Subcutaneous adipose tissue (tissue), 4 donors: Measurements from ENCODE around the gene SSH2. TPM values are rescaled to one million over a fixed set of nuclear protein-coding genes. Genes with fewer than 3 reads are reported as not detected.

Experiments used
- total RNA-seq, 4 donors: library from RNA; depleted of rRNA; stranded (reverse); fragments of >200 nt; gene quantifications; one replicate each; pipeline ENCODE4 v1.1.0, GENCODE V29; 2016
- TF ChIP-seq, protein P1 (sequence below): fragments of 450-650 bp; IDR thresholded peaks from one replicate; pipeline ENCODE4 v1.5.1; 2016; ENCODE audit warnings: low read depth, mild to moderate bottlenecking, control low read depth, antibody characterized with exemption, moderate library complexity

The SSH2 gene
- total RNA-seq, 4 donors from 2014 or later: 51.8 to 70.6 (median 61.4) TPM

DNA sequence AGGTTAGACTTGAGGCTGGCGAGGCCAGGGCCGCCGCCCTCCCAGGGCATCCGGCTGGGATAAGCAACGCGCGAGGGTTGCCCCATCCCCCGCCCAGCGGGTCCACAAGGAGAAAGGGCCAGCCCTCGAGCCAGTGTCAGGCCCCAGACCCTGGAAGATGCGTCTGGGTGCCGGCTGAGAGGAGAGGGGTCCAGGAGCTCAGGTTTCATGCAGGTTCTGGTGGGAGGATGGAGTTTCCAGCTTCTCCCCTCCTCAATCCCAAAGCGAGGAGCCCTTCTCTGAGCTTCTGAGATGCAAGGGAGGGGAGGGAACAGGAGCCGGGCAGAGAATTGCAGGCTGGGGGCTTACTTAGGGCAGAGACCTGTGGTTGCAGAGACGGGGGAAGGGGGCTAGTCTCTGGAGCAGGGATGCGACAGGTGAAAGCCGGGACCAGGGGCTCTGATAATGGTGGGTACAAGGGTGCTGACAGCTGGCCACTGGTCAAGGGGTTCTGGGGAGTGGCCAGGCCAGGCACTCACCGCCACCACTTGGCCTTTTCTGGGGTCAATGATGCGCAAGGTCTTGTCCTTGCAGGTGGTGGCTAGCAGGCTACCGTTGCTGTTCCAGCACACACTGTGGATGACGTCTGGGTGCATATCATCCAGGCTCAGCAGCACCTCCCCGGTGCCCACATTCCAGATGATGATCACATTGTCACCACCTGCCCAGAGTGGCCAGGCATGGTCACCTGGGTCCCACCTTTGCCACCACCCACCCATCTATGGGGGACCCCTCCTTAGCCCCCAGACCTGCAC is 311.6 kb downstream of the SSH2 start:
- TF ChIP-seq, protein P1, sequence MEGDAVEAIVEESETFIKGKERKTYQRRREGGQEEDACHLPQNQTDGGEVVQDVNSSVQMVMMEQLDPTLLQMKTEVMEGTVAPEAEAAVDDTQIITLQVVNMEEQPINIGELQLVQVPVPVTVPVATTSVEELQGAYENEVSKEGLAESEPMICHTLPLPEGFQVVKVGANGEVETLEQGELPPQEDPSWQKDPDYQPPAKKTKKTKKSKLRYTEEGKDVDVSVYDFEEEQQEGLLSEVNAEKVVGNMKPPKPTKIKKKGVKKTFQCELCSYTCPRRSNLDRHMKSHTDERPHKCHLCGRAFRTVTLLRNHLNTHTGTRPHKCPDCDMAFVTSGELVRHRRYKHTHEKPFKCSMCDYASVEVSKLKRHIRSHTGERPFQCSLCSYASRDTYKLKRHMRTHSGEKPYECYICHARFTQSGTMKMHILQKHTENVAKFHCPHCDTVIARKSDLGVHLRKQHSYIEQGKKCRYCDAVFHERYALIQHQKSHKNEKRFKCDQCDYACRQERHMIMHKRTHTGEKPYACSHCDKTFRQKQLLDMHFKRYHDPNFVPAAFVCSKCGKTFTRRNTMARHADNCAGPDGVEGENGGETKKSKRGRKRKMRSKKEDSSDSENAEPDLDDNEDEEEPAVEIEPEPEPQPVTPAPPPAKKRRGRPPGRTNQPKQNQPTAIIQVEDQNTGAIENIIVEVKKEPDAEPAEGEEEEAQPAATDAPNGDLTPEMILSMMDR: no peak

DNA sequence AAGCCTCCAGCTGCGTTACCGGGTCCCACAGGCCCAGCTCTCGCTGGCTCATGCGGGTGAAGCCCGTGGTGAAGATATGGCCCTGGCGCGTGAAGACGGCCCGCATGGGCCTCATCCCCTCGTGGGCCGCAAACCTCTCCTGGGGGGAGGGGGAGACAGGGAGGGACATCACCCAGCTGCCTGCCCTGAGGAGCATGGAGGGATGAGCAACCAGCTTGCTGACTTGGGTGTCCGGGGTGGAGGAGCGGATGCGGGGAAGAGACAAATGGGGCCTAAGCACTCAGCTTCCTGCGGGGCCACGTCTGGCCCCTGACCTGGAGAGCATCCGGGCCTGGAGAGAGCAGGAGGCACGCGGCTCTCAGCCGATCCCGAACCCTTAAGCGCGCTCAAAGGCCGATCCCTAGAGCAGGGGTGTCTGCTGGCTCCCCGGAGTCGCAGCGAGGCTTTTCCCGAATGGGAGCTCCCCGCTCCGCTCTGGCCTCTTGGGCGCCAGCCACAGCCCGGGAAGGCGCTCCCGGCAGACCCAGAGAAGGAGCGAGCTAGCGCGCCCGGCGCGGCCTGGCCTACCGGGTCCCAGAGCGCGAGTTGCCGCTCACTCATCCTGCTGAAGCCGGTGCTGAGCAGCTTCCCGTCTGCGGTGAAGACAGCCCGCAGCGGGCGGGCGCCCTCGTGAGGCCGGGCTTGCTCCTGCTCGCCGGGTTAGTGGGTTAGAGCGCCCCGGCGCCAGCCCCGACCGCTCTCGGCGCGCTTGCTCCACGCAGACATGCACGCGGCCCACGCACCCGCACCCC is 312.4 kb downstream of the SSH2 start:
- TF ChIP-seq, protein P1: no peak

DNA sequence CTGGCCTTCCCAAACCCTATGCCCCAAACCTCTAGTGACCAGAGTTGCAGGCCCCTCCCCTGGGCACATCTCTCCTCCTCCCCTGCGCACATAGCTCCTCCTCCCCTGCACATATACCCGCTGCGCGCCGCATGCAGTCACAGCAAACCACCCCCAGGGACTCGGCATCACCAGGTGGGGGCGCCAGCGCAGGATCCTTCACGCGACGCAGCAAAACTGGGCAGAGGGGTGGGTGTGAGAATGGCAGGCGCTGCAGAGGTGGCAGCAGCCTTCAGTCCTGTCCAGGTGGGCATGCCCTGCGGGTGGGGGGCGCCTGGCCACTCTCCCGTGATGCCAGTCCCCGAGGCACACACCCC is 312.9 kb downstream of the SSH2 start:
- TF ChIP-seq, protein P1: no peak

DNA sequence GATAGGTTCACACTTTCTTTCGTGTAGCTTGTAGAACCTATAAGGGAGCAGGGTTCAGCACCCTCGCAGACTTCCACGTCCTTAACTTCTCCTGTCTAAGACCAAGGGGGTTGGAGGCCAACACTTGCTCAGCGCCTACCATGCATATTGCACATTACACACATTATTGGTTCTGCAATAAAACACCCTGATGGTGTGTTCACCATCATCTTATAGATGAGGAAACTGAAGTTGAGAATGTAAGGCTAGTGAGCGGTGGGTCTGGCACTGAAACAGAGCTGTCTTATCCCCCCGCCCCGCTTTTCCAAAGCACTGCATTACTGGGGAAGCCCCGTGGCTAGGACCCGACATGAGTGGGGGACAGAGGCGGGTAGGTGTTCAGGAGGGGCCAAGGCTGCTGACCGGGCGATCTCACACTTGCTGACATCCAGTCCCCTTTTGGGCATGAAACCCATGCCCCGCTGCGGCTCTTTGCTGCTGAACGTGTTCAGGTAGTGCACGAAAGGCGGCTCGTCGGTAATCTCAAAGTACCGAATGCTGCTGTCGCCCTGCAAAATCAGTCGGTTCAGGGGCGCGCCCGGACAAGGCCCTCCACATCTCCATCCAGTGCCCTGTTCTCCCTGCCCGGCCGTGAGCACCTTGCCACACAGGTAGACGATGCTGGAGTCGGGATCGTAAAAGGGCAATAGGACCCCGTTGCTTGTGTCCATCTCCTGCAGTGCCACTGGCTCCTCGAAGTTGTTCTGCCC is 313.6 kb downstream of the SSH2 start:
- TF ChIP-seq, protein P1: no peak

DNA sequence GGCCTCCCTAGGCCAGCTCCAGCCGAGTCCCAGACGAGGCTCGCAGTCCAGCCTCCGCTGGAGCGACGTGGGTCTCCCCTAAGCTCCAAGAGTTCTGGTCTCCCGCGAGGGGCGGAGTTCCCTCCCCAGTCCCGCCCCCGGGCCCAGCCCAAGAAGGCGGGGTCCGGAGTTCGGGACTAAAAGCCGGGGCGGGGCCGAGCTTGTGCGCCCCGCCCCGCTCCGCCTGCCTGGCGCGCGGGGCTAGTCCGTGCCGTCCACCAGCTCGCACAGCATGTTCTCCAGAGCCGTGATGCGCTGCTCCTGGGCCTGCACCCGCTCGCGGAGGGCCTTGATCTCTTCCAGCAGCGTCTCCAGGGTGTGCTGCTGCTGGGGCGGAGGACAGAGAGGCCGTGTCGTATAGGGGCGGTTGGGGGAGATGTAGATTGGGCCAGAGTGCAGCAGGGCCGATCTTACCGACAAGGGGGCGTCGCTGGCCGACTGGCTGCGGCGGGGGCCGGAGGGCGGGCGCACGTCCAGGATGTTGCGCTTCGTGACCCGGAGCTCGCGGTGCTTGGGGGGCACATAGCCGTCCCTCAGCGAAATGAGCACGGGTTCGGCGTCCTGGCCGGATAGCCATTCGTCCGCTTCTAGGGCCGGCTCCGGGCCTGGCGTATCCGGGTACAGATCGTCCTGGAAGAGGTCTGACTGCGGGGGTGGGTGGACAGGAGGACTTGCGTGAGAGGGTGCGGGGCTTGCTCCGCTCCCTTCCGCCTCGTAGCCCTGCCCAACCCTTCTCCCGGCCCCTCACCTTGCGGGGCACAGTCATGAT is 314.3 kb downstream of the SSH2 start:
- TF ChIP-seq, protein P1: no peak

DNA sequence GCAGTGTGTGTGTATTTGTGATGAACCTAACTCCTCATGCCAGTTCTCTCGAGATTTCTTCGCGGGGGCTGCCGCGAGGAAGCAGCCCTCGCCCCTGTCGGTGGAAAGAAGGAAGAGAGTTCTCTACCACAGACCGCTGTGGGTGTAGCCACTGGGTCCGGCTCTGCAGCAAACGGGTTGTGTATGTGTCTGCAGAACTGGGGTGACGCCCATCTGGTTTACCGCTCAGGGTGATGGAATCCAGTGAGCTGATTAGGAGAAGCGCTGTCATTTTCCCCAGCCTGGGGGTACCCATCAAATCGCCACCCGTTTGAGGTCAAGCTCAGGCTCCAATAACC is 315.0 kb downstream of the SSH2 start:
- TF ChIP-seq, protein P1: no peak
